GM10266 (cell line): ENCODE data around the gene ZSWIM5.
"Not testable (repeated sequence)": the region's sequence is repeated elsewhere in the genome, so short reads cannot be mapped to it uniquely, and the experiment has no call there.

Source experiments
- DNase-seq: peaks from one replicate; pipeline ENCODE4 v3.0.0; 2012; ENCODE audit errors: extremely low spot score
- CTCF ChIP-seq: IDR thresholded peaks from 2 replicates; pipeline ENCODE4 v1.5.1; 2012; ENCODE audit warnings: mild to moderate bottlenecking, low read depth; ENCODE audit not compliant: control insufficient read depth, insufficient read depth; ENCODE audit errors: missing control alignments

The ZSWIM5 gene

GRCh38 chr1:45107782-45108181, 98.6 kb downstream of the ZSWIM5 start:
- no peak for TF ChIP-seq CTCF
- no peak for DNase-seq

- not testable (repeated sequence) for DNase-seq
These were observed 99.5 kb downstream of the ZSWIM5 start for GRCh38 chr1:45106864-45107263.

GRCh38 chr1:45106156-45106545, 100.3 kb downstream of the ZSWIM5 start:
- DNase-seq = not testable (repeated sequence)

- DNase-seq = not testable (repeated sequence)
These were observed 100.8 kb downstream of the ZSWIM5 start for GRCh38 chr1:45105486-45106155.

- DNase-seq = no peak
- no peak for TF ChIP-seq CTCF
These were observed 102.9 kb downstream of the ZSWIM5 start for GRCh38 chr1:45103534-45103933.

GRCh38 chr1:45101947-45102346, 104.5 kb downstream of the ZSWIM5 start:
- TF ChIP-seq CTCF = no peak
- DNase-seq = no peak

GRCh38 chr1:45101528-45101927, 104.9 kb downstream of the ZSWIM5 start:
- not testable (repeated sequence) for DNase-seq

GRCh38 chr1:45097944-45098343, 108.5 kb downstream of the ZSWIM5 start:
- no peak for DNase-seq
- TF ChIP-seq CTCF = no peak

GRCh38 chr1:45097079-45097478, 109.3 kb downstream of the ZSWIM5 start:
- TF ChIP-seq CTCF = no peak

More at GRCh38 chr1:45097079-45097478, 109.3 kb downstream of the ZSWIM5 start:
- no peak for DNase-seq
